OCI-LY7 (cell line): ENCODE data around the gene CD320. TPM values are rescaled to one million over a fixed set of nuclear protein-coding genes. Genes with fewer than 3 reads are reported as not detected.

Experiments
- BruUV-seq: library from RNA; stranded (reverse); fragments of 400-500 nt; replicated peaks from 2 replicates; lab custom pipeline; 2021; lab: Mats Ljungman, UMichigan
- CTCF ChIA-PET: fragments of 300-600 bp; sonication (Branson Sonifier 250); formaldehyde crosslinking; loops from one replicate; lab custom pipeline; 2022; ENCODE audit warnings: antibody characterized with exemption; ENCODE audit not compliant: unreplicated experiment; lab: Charles Lee
- POLR2A ChIA-PET: fragments of 300-600 bp; sonication (Branson Sonifier 250); formaldehyde crosslinking; loops from one replicate; lab custom pipeline; 2022; ENCODE audit warnings: antibody characterized with exemption; lab: Charles Lee
- DNase-seq: peaks from one replicate; pipeline ENCODE4 v3.0.0-alpha.2; 2015; ENCODE audit warnings: low spot score
- H2AFZ ChIP-seq: fragments of 200-600 bp; sonication (generic), shearing (Covaris generic); 2 replicates; pipeline ENCODE4 v1.6.1; 2014; ENCODE audit warnings: mild to moderate bottlenecking, antibody characterized with exemption, low read length, moderate library complexity
- H3K27ac ChIP-seq: fragments of 200-600 bp; sonication (generic); 2 replicates; pipeline ENCODE4 v1.5.1; 2014; ENCODE audit warnings: mixed run types, low read depth, mild to moderate bottlenecking, moderate library complexity, low read length, inconsistent platforms; ENCODE audit not compliant: poor library complexity, severe bottlenecking
- H3K36me3 ChIP-seq: fragments of 200-600 bp; sonication (generic); 2 replicates; pipeline ENCODE4 v1.6.1; 2014; ENCODE audit warnings: mild to moderate bottlenecking, antibody characterized with exemption, low read length, moderate library complexity, mixed read lengths; ENCODE audit not compliant: insufficient read depth
- H3K4me1 ChIP-seq: fragments of 200-600 bp; sonication (generic); 2 replicates; pipeline ENCODE4 v1.5.1; 2014; ENCODE audit warnings: mild to moderate bottlenecking, low read length; ENCODE audit not compliant: insufficient read depth, poor library complexity, severe bottlenecking
- H3K4me2 ChIP-seq: fragments of 200-600 bp; sonication (generic); 2 replicates; pipeline ENCODE4 v1.6.1; 2014; ENCODE audit warnings: mild to moderate bottlenecking, low read length
- H3K4me3 ChIP-seq: fragments of 200-600 bp; sonication (generic); 2 replicates; pipeline ENCODE4 v1.5.1; 2014; ENCODE audit warnings: mild to moderate bottlenecking, low read depth, low read length; ENCODE audit not compliant: poor library complexity, severe bottlenecking
- H3K79me2 ChIP-seq: fragments of 200-600 bp; sonication (generic); 2 replicates; pipeline ENCODE4 v1.6.1; 2016; ENCODE audit warnings: low read depth, mild to moderate bottlenecking, low read length, moderate library complexity, mixed read lengths; ENCODE audit not compliant: insufficient read depth
- H3K9me2 ChIP-seq: fragments of 200-600 bp; sonication (generic); 2 replicates; pipeline ENCODE4 v1.6.1; 2016; ENCODE audit warnings: mild to moderate bottlenecking, low read length, mixed read lengths; ENCODE audit not compliant: insufficient read depth
- H3K9me3 ChIP-seq: fragments of 200-600 bp; sonication (generic); 2 replicates; pipeline ENCODE4 v1.6.1; 2014; ENCODE audit warnings: mild to moderate bottlenecking, mixed run types, low read length, mixed read lengths
- H4K20me1 ChIP-seq: fragments of 200-600 bp; sonication (generic); 2 replicates; pipeline ENCODE4 v1.6.1; 2014; ENCODE audit warnings: mild to moderate bottlenecking, antibody characterized with exemption, low read length, moderate library complexity, mixed read lengths; ENCODE audit not compliant: insufficient read depth
- CTCF ChIP-seq: fragments of 200-600 bp; sonication (generic); conservative IDR thresholded peaks from 2 replicates; pipeline ENCODE4 v1.5.1; 2014; ENCODE audit warnings: mild to moderate bottlenecking, antibody characterized with exemption, low read length, moderate library complexity, mixed read lengths
- EZH2phosphoT487 ChIP-seq: fragments of 200-600 bp; sonication (generic); IDR thresholded peaks from 2 replicates; pipeline ENCODE4 v1.6.1; 2018; ENCODE audit warnings: low read depth, borderline replicate concordance, mild to moderate bottlenecking, mixed run types, antibody characterized with exemption, low read length, moderate library complexity, mixed read lengths
- intact Hi-C: fragments of 100-400 bp; cut with micrococcal nuclease; formaldehyde crosslinking; loops from one replicate; pipeline ENCODE4 v1.10.0; 2022; ENCODE audit not compliant: unreplicated experiment
- total RNA-seq, 2 experiments: library from RNA; depleted of rRNA in 1 of 2; stranded (reverse); fragments of >200 nt in 1 of 2; shearing (Covaris generic) in 1 of 2; gene quantifications; 2 replicates each; pipeline ENCODE4 v1.2.3, GENCODE V29; 2014 to 2022

Gene CD320
- total RNA-seq, 2 experiments from 2014 or later: 39.1 to 49.2 TPM

GRCh38 chr19:8321067-8321985 lies 13.2 kb upstream of the CD320 start, which contains the start of the genes NDUFA7 and RPS28:
NDUFA7 (minus strand) TSS chr19:8321375; CDS start chr19:8321358, 17 bp downstream.
RPS28 (plus strand) TSS chr19:8321496; CDS start chr19:8321531, 35 bp downstream.
- H2AFZ ChIP-seq: peak within 1 kb of the TSS; percentile 64; the same call in 1 of the 2 replicates
- H4K20me1 ChIP-seq: peaks cover 12% of the 10 kb centered on the region
- TF ChIP-seq EZH2phosphoT487 (no peak), CTCF (0 out of 2 replicates have a peak, but pooled peaks have one; percentile 27)
- CTCF ChIA-PET: interaction anchor here (0.6 kb wide), 2 partner anchors 125 to 317 kb away, joined by 5 to 7 read pairs; no protein-coding TSS in a partner anchor
- peaks cover 49% of the 10 kb centered on the region for H3K79me2 ChIP-seq
- H3K36me3 ChIP-seq: peaks cover 60% of the 10 kb centered on the region
- peak; percentile 98 for DNase-seq
- H3K4me3 ChIP-seq: peak within 1 kb of the TSS; percentile 100
- H3K4me2 ChIP-seq: peak within 1 kb of the TSS; percentile 99
- H3K27ac ChIP-seq: peak within 1 kb of the TSS; percentile 67
- peaks cover 55% of the 10 kb centered on the region for H3K4me1 ChIP-seq
- intact Hi-C loops: loop anchor here (5.0 kb wide), 1 partner anchor 54 kb away; no protein-coding TSS in a partner anchor
- H3K9me2 ChIP-seq: no peaks in the 10 kb centered on the region
- BruUV-seq: TSS peak; percentile 97
- POLR2A ChIA-PET: interaction anchor here (0.5 to 0.6 kb wide), 3 partner anchors 14 to 67 kb away, joined by 3 to 4 read pairs (median 4); no protein-coding TSS in a partner anchor
- H3K9me3 ChIP-seq: no peaks in the 10 kb centered on the region

- ChIA-PET POLR2A (interaction anchor here (0.5 to 0.6 kb wide), 2 partner anchors 14 to 17 kb away, joined by 3 to 4 read pairs; no protein-coding TSS in a partner anchor), CTCF (interaction anchor here (0.6 kb wide), 2 partner anchors 126 to 316 kb away, joined by 5 to 7 read pairs; no protein-coding TSS in a partner anchor)
- H3K4me1 ChIP-seq: peaks cover 55% of the 10 kb centered on the region
- BruUV-seq: no TSS peak
- H3K4me3 ChIP-seq: peak overlapping the region; percentile 100
- no peaks in the 10 kb centered on the region for H3K9me2 ChIP-seq
- DNase-seq: peak; percentile 31
- peaks cover 49% of the 10 kb centered on the region for H3K79me2 ChIP-seq
- H2AFZ ChIP-seq: peak overlapping the region; percentile 64; the same call in 1 of the 2 replicates
- TF ChIP-seq EZH2phosphoT487 (no peak), CTCF (no peak)
- peaks cover 67% of the 10 kb centered on the region for H3K36me3 ChIP-seq
- peak overlapping the region; percentile 99 for H3K4me2 ChIP-seq
- intact Hi-C loops: loop anchor here (5.0 kb wide), 1 partner anchor 53 kb away; no protein-coding TSS in a partner anchor
- no peaks in the 10 kb centered on the region for H3K9me3 ChIP-seq
- peaks cover 12% of the 10 kb centered on the region for H4K20me1 ChIP-seq
- H3K27ac ChIP-seq: peak overlapping the region; percentile 67
These were observed 12.5 kb upstream of the CD320 start for GRCh38 chr19:8320564-8321066.
